ENCODE measurements around the gene TMEM263. TPM values are rescaled to one million over a fixed set of nuclear protein-coding genes. Genes with fewer than 3 reads are reported as not detected.
A peak's percentile ranks its signal among the peaks of the same experiment; 100 is the strongest.

TMEM263 gene
- total RNA-seq, 1 donor from 2014 or later: 48.9 TPM

DNA sequence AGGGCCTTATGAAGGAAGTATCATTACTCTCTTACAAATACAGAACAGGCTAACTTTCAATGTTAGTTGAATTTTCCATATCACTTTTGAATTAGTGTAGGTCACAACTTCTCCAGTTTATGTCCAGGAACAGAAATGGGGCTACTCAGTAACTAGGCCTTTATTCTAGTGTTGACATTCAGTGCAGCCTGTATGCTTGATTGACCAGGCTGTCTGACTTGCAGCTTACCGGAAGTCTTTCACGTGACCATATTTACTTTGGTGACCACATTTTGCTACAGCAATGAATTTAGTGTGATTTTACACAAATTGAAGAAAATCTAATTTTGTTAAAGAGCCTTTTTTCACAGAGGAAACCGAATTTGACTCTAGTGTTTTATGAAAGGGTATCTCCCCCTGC is 18.8 kb downstream of the TMEM263 start:
- H3K27ac Mint-ChIP-seq: peak overlapping the region; percentile 38
- no peak overlapping the region for H3K4me3 Mint-ChIP-seq
- TF ChIP-seq, protein P1, sequence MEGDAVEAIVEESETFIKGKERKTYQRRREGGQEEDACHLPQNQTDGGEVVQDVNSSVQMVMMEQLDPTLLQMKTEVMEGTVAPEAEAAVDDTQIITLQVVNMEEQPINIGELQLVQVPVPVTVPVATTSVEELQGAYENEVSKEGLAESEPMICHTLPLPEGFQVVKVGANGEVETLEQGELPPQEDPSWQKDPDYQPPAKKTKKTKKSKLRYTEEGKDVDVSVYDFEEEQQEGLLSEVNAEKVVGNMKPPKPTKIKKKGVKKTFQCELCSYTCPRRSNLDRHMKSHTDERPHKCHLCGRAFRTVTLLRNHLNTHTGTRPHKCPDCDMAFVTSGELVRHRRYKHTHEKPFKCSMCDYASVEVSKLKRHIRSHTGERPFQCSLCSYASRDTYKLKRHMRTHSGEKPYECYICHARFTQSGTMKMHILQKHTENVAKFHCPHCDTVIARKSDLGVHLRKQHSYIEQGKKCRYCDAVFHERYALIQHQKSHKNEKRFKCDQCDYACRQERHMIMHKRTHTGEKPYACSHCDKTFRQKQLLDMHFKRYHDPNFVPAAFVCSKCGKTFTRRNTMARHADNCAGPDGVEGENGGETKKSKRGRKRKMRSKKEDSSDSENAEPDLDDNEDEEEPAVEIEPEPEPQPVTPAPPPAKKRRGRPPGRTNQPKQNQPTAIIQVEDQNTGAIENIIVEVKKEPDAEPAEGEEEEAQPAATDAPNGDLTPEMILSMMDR (conservative IDR thresholded peaks at IDR 0.05): no peak
- no peak for DNase-seq (ENCODE audit: extremely low spot score, unreplicated experiment)
- H3K36me3 Mint-ChIP-seq: peaks cover 23% of the 10 kb centered on the region
- no peaks in the 10 kb centered on the region for H3K9me3 Mint-ChIP-seq
- peaks cover 29% of the 10 kb centered on the region for H3K4me1 Mint-ChIP-seq (ENCODE audit: unreplicated experiment)
- H3K27me3 Mint-ChIP-seq: no peaks in the 10 kb centered on the region

DNA sequence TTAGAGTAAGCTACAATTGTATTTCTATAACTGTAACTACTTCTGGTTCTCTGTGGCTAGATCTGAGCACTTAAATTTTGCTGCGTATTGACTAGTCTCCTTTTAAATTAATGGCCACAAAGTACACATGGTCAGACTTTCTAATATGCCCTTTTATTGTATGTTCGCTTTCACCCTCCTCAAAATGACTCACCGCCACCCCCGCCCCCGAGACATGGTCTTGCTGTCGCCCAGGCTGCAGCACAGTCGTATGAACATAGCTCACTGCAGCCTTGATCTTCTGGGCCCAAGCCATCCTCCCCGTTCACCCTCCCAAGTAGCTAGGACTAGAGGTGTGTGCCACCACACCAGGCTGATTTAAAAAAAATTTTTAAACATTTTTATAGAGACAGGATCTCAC is 19.4 kb downstream of the TMEM263 start:
- peaks cover 29% of the 10 kb centered on the region for H3K4me1 Mint-ChIP-seq (ENCODE audit: unreplicated experiment)

DNA sequence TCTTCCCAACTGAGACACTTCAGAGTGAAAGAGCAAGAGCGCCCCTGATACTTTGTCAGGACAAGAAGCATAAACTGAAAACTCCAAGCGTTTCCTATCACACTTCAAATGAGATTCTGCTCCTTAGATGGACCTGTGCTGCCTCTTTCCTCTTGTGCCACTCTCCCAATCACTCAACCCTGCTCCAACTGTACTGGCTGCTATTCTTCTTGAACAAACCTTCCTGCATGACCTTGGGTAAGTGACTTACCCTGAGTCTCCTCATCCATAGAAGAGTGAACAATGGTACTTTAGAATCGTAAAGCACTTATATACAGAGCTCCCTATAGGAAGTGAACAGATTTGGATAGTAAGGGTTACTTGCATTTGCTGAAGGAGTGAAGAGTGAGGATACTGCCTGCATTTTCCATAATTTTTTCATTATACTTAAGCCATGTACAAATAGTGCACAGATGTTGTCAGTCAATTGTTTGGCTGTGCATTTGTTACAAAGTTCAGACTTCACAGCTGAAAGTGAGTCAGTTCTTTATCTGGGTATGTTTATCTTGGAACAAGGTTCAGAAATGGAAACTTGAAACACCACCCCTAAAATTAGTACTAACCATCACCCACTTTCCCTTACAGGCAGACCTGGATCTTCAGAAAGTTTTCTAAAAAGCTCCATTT is 20.4 kb downstream of the TMEM263 start:
- Mint-ChIP-seq H3K27ac (peak overlapping the region; percentile 32), H3K4me3 (no peak overlapping the region), H3K9me3 (no peaks in the 10 kb centered on the region), H3K36me3 (peaks cover 12% of the 10 kb centered on the region), H3K4me1 (ENCODE audit: unreplicated experiment) (peaks cover 29% of the 10 kb centered on the region), H3K27me3 (no peaks in the 10 kb centered on the region)
- TF ChIP-seq, protein P1 (conservative IDR thresholded peaks at IDR 0.05): no peak
- DNase-seq (ENCODE audit: extremely low spot score, unreplicated experiment): no peak

More for the DNA sequence above, 19.4 kb downstream of the TMEM263 start:
- no peaks in the 10 kb centered on the region for H3K9me3 Mint-ChIP-seq
- no peak for DNase-seq (ENCODE audit: extremely low spot score, unreplicated experiment)
- H3K27me3 Mint-ChIP-seq: no peaks in the 10 kb centered on the region
- H3K27ac Mint-ChIP-seq: peak overlapping the region; percentile 38
- TF ChIP-seq, protein P1 (conservative IDR thresholded peaks at IDR 0.05): no peak
- H3K36me3 Mint-ChIP-seq: peaks cover 19% of the 10 kb centered on the region
- no peak overlapping the region for H3K4me3 Mint-ChIP-seq

DNA sequence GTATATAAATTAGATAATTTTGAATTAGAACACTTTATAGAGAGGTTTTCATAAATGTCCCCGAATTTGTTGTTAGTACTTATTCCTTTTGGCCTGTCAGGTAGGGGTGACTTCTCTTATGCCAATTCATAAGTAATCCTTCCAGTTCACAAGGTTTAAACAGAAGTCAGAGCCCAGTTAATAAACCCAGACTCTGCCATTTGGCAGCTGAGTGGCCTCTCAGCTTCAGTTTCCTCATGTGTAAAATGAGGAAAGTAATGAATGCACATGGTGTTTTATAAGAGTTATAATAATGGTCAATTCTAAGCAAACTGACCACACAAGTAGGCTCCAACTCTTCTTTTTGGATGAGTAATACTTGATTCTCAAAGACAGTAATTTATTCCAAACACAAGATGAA is 21.0 kb downstream of the TMEM263 start:
- Mint-ChIP-seq H3K27ac (no peak overlapping the region), H3K4me1 (ENCODE audit: unreplicated experiment) (peaks cover 29% of the 10 kb centered on the region), H3K4me3 (no peak overlapping the region), H3K27me3 (no peaks in the 10 kb centered on the region), H3K36me3 (peaks cover 10% of the 10 kb centered on the region), H3K9me3 (no peaks in the 10 kb centered on the region)
- no peak for DNase-seq (ENCODE audit: extremely low spot score, unreplicated experiment)
- TF ChIP-seq, protein P1 (conservative IDR thresholded peaks at IDR 0.05): no peak

DNA sequence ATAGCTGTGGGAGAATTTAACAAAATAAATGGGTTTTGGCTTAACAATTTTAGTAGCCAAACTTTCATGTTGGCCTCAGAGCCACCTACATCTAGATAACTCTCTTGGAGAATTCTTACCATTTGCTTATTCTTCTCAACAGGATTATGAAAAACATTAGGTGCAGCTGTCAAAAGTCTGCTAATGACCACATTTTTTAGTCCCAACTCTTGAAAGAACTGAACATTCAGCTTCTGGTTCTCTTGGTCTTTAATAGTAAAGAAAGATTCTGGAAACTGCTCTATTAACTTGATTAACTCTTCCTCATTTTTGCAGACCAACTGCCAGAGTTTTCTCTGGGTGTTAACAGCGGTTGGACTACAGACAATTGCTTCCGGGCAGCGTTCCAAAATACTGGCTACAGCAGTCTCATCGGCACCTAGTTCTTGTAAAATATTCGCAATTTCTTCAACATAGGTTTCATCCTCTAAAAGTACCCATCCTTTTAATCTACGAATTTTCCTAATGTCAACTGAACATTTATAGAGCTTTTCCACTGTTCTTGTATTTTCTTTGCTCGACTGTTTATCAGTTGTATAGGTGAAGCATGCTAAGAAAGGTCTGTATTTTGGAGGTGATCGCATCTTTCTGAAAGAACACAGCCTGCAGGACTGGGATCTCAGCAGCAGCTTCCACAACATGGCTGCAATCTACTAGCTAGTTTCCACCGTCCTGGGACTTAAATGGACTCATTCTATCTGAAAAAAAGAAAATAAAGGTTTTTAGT is 22.5 kb downstream of the TMEM263 start:
- H3K36me3 Mint-ChIP-seq: peaks cover 10% of the 10 kb centered on the region
- peaks cover 28% of the 10 kb centered on the region for H3K4me1 Mint-ChIP-seq (ENCODE audit: unreplicated experiment)
- DNase-seq (ENCODE audit: extremely low spot score, unreplicated experiment): no peak
- no peaks in the 10 kb centered on the region for H3K27me3 Mint-ChIP-seq
- TF ChIP-seq, protein P1 (conservative IDR thresholded peaks at IDR 0.05): no peak
- no peaks in the 10 kb centered on the region for H3K9me3 Mint-ChIP-seq
- H3K27ac Mint-ChIP-seq: no peak overlapping the region
- H3K4me3 Mint-ChIP-seq: no peak overlapping the region

Measured in type B pancreatic cell (in vitro differentiated cells).